Ishikawa (cell line): ENCODE data around the gene PSMB2.

Source experiments
- CEBPB ChIP-seq: IDR thresholded peaks from 2 replicates; pipeline ENCODE4 v1.6.1; 2012
- CREB1 ChIP-seq: IDR thresholded peaks from 2 replicates; pipeline ENCODE4 v1.6.1; 2012; ENCODE audit warnings: low read depth
- EGR1 ChIP-seq: IDR thresholded peaks from 2 replicates; pipeline ENCODE4 v1.6.1; 2012
- EP300 ChIP-seq: IDR thresholded peaks from 2 replicates; pipeline ENCODE4 v1.6.1; 2012; ENCODE audit warnings: borderline replicate concordance
- FOXM1 ChIP-seq: IDR thresholded peaks from 2 replicates; pipeline ENCODE4 v1.6.1; 2012; ENCODE audit warnings: low read depth, borderline replicate concordance
- MAX ChIP-seq: IDR thresholded peaks from 2 replicates; pipeline ENCODE4 v1.6.1; 2012
- NFIC ChIP-seq: IDR thresholded peaks from 2 replicates; pipeline ENCODE4 v1.6.1; 2012
- RAD21 ChIP-seq: IDR thresholded peaks from 2 replicates; pipeline ENCODE4 v1.6.1; 2012; ENCODE audit warnings: low read depth
- REST ChIP-seq: IDR thresholded peaks from 2 replicates; pipeline ENCODE4 v1.6.1; 2012; ENCODE audit warnings: low read depth, mild to moderate bottlenecking
- TAF1 ChIP-seq: IDR thresholded peaks from 2 replicates; pipeline ENCODE4 v1.6.1; 2012; ENCODE audit warnings: low read depth, mild to moderate bottlenecking
- TCF12 ChIP-seq: IDR thresholded peaks from 2 replicates; pipeline ENCODE4 v1.6.1; 2012; ENCODE audit warnings: low read depth
- TEAD4 ChIP-seq: IDR thresholded peaks from 2 replicates; pipeline ENCODE4 v1.6.1; 2012
- USF1 ChIP-seq: IDR thresholded peaks from 2 replicates; pipeline ENCODE4 v1.6.1; 2012
- YY1 ChIP-seq: IDR thresholded peaks from 2 replicates; pipeline ENCODE4 v1.6.1; 2012; ENCODE audit warnings: low read depth
- ZBTB7A ChIP-seq: IDR thresholded peaks from 2 replicates; pipeline ENCODE4 v1.6.1; 2012; ENCODE audit warnings: low read depth

Gene PSMB2

GRCh38 chr1:35585281-35585680, 56.0 kb downstream of the PSMB2 start:
- TF ChIP-seq EP300: no peak
- no peak for TF ChIP-seq EGR1
- TF ChIP-seq MAX: no peak
- no peak for TF ChIP-seq CREB1
- no peak for TF ChIP-seq YY1
- TF ChIP-seq TCF12: no peak
- no peak for TF ChIP-seq USF1
- no peak for TF ChIP-seq FOXM1
- TF ChIP-seq ZBTB7A: no peak
- TF ChIP-seq TEAD4: no peak

- TF ChIP-seq FOXM1: no peak
- no peak for TF ChIP-seq USF1
- no peak for TF ChIP-seq REST
Observed at GRCh38 chr1:35580949-35581388, 60.4 kb downstream of the PSMB2 start.

- TF ChIP-seq TAF1 (no peak), TEAD4 (no peak), CEBPB (no peak), REST (no peak), MAX (no peak), CREB1 (no peak), EGR1 (no peak), EP300 (no peak), TCF12 (no peak), ZBTB7A (no peak)
Observed at GRCh38 chr1:35577071-35577998, 64.0 kb downstream of the PSMB2 start.

GRCh38 chr1:35576061-35576765, 65.1 kb downstream of the PSMB2 start:
- TF ChIP-seq CREB1 (no peak), CEBPB (no peak), RAD21 (no peak), EGR1 (no peak), ZBTB7A (no peak), EP300 (no peak), FOXM1 (no peak)

GRCh38 chr1:35575416-35575958, 65.8 kb downstream of the PSMB2 start:
- TF ChIP-seq TAF1: no peak
- TF ChIP-seq NFIC: no peak
- TF ChIP-seq YY1: no peak
- TF ChIP-seq EP300: no peak
- TF ChIP-seq CEBPB: no peak
- TF ChIP-seq MAX: no peak
- no peak for TF ChIP-seq TCF12
- no peak for TF ChIP-seq TEAD4
- TF ChIP-seq FOXM1: no peak
- no peak for TF ChIP-seq RAD21
- no peak for TF ChIP-seq USF1
- TF ChIP-seq EGR1: no peak
- TF ChIP-seq REST: no peak
